Hair follicle dermal papilla cell (primary cell): Measurements from ENCODE around the gene LANCL1. TPM values are rescaled to one million over a fixed set of nuclear protein-coding genes. Genes with fewer than 3 reads are reported as not detected.

ENCODE experiments used
- total RNA-seq: library from RNA; depleted of rRNA; stranded (reverse); fragments of >200 nt; gene quantifications from 2 replicates; pipeline ENCODE4 v1.2.3, GENCODE V29; 2012

LANCL1 gene
- total RNA-seq = 54.0 and 54.5 TPM in 2 replicates

GRCh38 chr2:210476194-210477128 lies at the start of gene LANCL1:
TSS of gene LANCL1 (minus strand) at chr2:210476759. CDS start at chr2:210476396, 363 bp downstream.

Other genes with a start within 250 kb of the LANCL1 start
- gene MYL1, start 161.6 kb downstream of the LANCL1 start, total RNA-seq = not detected in 2 replicates
- gene CPS1, start 79.8 kb upstream of the LANCL1 start, total RNA-seq = 21.4 and 25.3 TPM in 2 replicates